ENCODE measurements around the gene RNF149. TPM values are rescaled to one million over a fixed set of nuclear protein-coding genes. Genes with fewer than 3 reads are reported as not detected.

RNF149 gene
- total and polyA plus RNA-seq, 2 donors (not counting 3 experiments of a cell fraction or from before 2014, with no cell fraction given) = 31.3 to 66.6 TPM

- TF ChIP-seq POLR2AphosphoS5 (IDR thresholded peaks at IDR 0.05; ENCODE audit: insufficient read depth, low read depth, low read length) (no peak), CTCF (IDR thresholded peaks at IDR 0.05; ENCODE audit: extremely low read depth in 1 of 2, insufficient read depth in 1 of 2, low read depth in 1 of 2, low read length in 2 of 2) (no peak), GATA2 (IDR thresholded peaks at IDR 0.05; ENCODE audit: insufficient read depth, insufficient read length, low read depth, low read length) (no peak), FOS (IDR thresholded peaks at IDR 0.05; ENCODE audit: borderline replicate concordance, insufficient read depth, low read length) (no peak), EZH2 (IDR thresholded peaks at IDR 0.05; ENCODE audit: borderline replicate concordance, low read depth, low read length, severe bottlenecking) (no peak), MYC (IDR thresholded peaks at IDR 0.05; ENCODE audit: low read depth, low read length) (no peak), JUN (IDR thresholded peaks at IDR 0.05; ENCODE audit: borderline replicate concordance, insufficient read depth, insufficient read length, low read depth) (no peak), POLR2A (IDR thresholded peaks at IDR 0.05; ENCODE audit: low read depth, low read length) (no peak)
- TF ChIP-seq, protein P1, sequence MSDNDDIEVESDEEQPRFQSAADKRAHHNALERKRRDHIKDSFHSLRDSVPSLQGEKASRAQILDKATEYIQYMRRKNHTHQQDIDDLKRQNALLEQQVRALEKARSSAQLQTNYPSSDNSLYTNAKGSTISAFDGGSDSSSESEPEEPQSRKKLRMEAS (IDR thresholded peaks at IDR 0.05; ENCODE audit: insufficient read depth, insufficient read length) = no peak
- CTCF ChIA-PET = interaction anchor here (1.0 to 2.2 kb wide), 6 partner anchors 53 to 142 kb away, joined by 3 to 13 read pairs (median 4); partner anchors contain the start of gene CREG2
- H3K9me3 ChIP-seq (replicated peaks; ENCODE audit: control insufficient read depth, insufficient read depth, low read length) = no peaks in the 10 kb centered on the region
- peak; percentile 15 for DNase-seq (ENCODE audit: low read depth, low spot score)
- dilution Hi-C loops (cut with MboI; ENCODE audit: extremely low pct_ligation_motif_present, low sequenced_read_pairs) (no loop called here), intact Hi-C loops (cut with micrococcal nuclease) (no loop called here)
- H3K27me3 ChIP-seq (ENCODE audit: control insufficient read depth in 2 of 2, insufficient read depth in 2 of 2, low read length in 2 of 2) = no peaks in the 10 kb centered on the region
- H3K79me2 ChIP-seq (ENCODE audit: control insufficient read depth, insufficient read depth, low read length) = peaks cover 15% of the 10 kb centered on the region
- BruUV-seq (replicated peaks) = no TSS peak
- no peak overlapping the region for H3K4me2 ChIP-seq (ENCODE audit: insufficient read depth, low read length)
- no peaks in the 10 kb centered on the region for H3K9me1 ChIP-seq (replicated peaks; ENCODE audit: control insufficient read depth, extremely low read depth, insufficient read depth, low read length)
- H3K4me1 ChIP-seq (ENCODE audit: control insufficient read depth, extremely low read depth, insufficient read depth, low read length) = peaks cover 3% of the 10 kb centered on the region
- H3K27ac ChIP-seq (ENCODE audit: insufficient read depth, low read depth, low read length) = no peak overlapping the region
- H4K20me1 ChIP-seq (replicated peaks; ENCODE audit: control insufficient read depth, extremely low read depth, insufficient read depth, low read length) = no peaks in the 10 kb centered on the region
- H3K36me3 ChIP-seq (ENCODE audit: control insufficient read depth in 2 of 2, extremely low read depth in 1 of 2, insufficient read depth in 2 of 2, low read length in 2 of 2) = peaks cover 18 to 31% of the 10 kb centered on the region in 2 experiments
- H3K4me3 ChIP-seq (replicated peaks in 1 of 3; ENCODE audit: insufficient read depth in 1 of 3, low read depth in 1 of 3, low read length in 3 of 3) = no peak overlapping the region
- POLR2A ChIA-PET = no interaction called here
- FAIRE-seq = no peak
- no peak overlapping the region for H3K9ac ChIP-seq (replicated peaks; ENCODE audit: extremely low read depth, insufficient read depth, low read length)
- H2AFZ ChIP-seq (ENCODE audit: low read depth, low read length) = no peak overlapping the region
Measured at GRCh38 chr2:101277111-101277510, 31.4 kb downstream of the RNF149 start.

Measured in endothelial cell of umbilical vein (primary cell).